Type B pancreatic cell (in vitro differentiated cells): ENCODE results near the gene COG3. TPM values are rescaled to one million over a fixed set of nuclear protein-coding genes. Genes with fewer than 3 reads are reported as not detected.
A peak's percentile ranks its signal among the peaks of the same experiment; 100 is the strongest.

ENCODE experiments used
- DNase-seq: peaks from one replicate; pipeline ENCODE4 v3.0.0; 2021; ENCODE audit warnings: mixed read lengths; ENCODE audit not compliant: unreplicated experiment; ENCODE audit errors: extremely low spot score
- H3K27ac Mint-ChIP-seq: 2 replicates; pipeline ENCODE4 v1.8.0; 2021; ENCODE audit warnings: mild to moderate bottlenecking, mixed read lengths
- H3K27me3 Mint-ChIP-seq: 2 replicates; pipeline ENCODE4 v1.8.0; 2021; ENCODE audit warnings: mixed read lengths
- H3K36me3 Mint-ChIP-seq: 2 replicates; pipeline ENCODE4 v1.8.0; 2021; ENCODE audit warnings: mixed read lengths
- H3K4me1 Mint-ChIP-seq: one replicate; pipeline ENCODE4 v1.8.0; 2021; ENCODE audit warnings: mixed read lengths; ENCODE audit not compliant: unreplicated experiment
- H3K4me3 Mint-ChIP-seq: 2 replicates; pipeline ENCODE4 v1.8.0; 2021; ENCODE audit warnings: mild to moderate bottlenecking, mixed read lengths
- H3K9me3 Mint-ChIP-seq: 2 replicates; pipeline ENCODE4 v1.8.0; 2021; ENCODE audit warnings: mixed read lengths
- total RNA-seq: library from RNA; stranded (reverse); gene quantifications from 2 replicates; pipeline ENCODE4 v1.2.1, GENCODE V29; 2021; ENCODE audit warnings: low replicate concordance
- TF ChIP-seq, protein P1 (sequence below): fragments of 200-600 bp; sonication (generic); conservative IDR thresholded peaks from 2 replicates; pipeline ENCODE4 v1.5.0; 2021; ENCODE audit warnings: antibody characterized with exemption, mild to moderate bottlenecking

Gene COG3
- total RNA-seq, 1 donor from 2014 or later = 30.4 TPM

DNA sequence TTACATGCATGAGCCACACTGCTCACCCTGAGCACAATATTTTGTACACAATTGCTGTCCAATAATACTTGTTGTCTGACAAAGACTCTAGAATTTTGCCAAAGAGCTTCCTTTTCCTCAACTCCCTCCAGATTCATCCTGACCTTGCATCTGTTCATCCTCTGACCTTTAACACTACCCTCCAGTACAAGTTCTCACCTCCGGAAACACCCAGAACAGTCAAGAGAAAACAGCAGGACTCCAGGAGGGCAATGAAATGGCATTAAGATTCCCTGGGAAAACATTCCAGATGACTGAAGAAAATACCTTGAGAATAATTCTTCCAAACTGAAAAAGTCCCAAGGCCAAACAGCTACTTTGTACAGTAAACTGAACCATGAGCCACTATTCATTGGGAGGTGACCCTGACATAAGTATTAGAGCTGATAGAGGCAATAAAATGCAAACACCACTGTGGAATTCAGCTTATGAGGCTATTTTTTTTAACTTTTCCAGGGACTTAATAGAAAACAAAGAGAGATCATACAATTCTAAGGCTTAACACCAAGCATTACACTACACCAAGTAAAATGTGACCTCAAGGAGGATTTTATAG lies 15.7 kb upstream of the COG3 start:
- peaks cover 16% of the 10 kb centered on the region for H3K4me1 Mint-ChIP-seq
- no peak for DNase-seq
- peaks cover 18% of the 10 kb centered on the region for H3K27me3 Mint-ChIP-seq
- H3K27ac Mint-ChIP-seq = no peak overlapping the region
- H3K9me3 Mint-ChIP-seq = no peaks in the 10 kb centered on the region
- H3K4me3 Mint-ChIP-seq = no peak overlapping the region
- TF ChIP-seq, protein P1, sequence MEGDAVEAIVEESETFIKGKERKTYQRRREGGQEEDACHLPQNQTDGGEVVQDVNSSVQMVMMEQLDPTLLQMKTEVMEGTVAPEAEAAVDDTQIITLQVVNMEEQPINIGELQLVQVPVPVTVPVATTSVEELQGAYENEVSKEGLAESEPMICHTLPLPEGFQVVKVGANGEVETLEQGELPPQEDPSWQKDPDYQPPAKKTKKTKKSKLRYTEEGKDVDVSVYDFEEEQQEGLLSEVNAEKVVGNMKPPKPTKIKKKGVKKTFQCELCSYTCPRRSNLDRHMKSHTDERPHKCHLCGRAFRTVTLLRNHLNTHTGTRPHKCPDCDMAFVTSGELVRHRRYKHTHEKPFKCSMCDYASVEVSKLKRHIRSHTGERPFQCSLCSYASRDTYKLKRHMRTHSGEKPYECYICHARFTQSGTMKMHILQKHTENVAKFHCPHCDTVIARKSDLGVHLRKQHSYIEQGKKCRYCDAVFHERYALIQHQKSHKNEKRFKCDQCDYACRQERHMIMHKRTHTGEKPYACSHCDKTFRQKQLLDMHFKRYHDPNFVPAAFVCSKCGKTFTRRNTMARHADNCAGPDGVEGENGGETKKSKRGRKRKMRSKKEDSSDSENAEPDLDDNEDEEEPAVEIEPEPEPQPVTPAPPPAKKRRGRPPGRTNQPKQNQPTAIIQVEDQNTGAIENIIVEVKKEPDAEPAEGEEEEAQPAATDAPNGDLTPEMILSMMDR = no peak
- H3K36me3 Mint-ChIP-seq = no peaks in the 10 kb centered on the region

DNA sequence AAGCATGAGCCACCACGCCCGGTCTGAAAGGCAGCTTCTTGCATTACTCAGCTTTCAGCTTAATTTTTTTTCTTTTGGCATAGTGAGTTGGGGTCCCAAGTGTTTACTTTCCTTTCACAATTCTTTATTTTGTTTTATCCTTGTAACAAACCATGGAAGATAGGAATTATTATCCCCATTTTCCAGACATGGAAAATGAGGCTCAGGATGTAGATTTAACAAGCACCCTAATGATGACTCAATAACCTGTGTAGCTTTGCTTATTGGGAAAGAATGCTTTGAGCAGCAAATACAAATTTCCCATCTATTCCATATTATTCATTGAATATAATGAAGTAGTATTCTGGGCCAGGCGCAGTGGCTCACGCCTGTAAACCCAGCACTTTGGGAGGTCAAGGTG lies 13.5 kb upstream of the COG3 start:
- H3K4me3 Mint-ChIP-seq = no peak overlapping the region
- TF ChIP-seq, protein P1 = no peak
- H3K4me1 Mint-ChIP-seq = peaks cover 16% of the 10 kb centered on the region
- H3K36me3 Mint-ChIP-seq = no peaks in the 10 kb centered on the region
- peaks cover 11% of the 10 kb centered on the region for H3K27me3 Mint-ChIP-seq
- H3K27ac Mint-ChIP-seq = no peak overlapping the region
- DNase-seq = no peak
- H3K9me3 Mint-ChIP-seq = no peaks in the 10 kb centered on the region

DNA sequence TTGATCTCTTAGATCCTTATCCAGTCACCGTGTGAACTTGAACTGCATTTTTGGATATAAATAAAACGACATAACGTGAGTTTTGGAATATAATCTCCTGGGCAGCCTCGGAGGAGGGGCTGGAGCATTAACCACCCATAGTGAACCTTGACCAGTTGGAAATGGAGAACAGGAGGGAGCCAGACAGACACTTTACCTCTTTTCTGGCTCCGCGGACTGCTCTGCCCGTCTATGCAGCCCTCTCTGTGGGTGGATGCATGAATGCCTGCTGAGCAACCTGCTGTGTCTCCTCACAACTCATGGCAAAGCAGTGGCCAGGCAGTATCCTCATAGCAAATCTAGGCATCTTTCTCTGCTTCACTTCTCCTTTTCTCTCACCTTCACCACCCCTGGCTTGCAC lies 10.5 kb upstream of the COG3 start:
- H3K27me3 Mint-ChIP-seq = peaks cover 5% of the 10 kb centered on the region
- no peak overlapping the region for H3K4me3 Mint-ChIP-seq
- H3K9me3 Mint-ChIP-seq = no peaks in the 10 kb centered on the region
- TF ChIP-seq, protein P1 = no peak
- H3K4me1 Mint-ChIP-seq = peaks cover 10% of the 10 kb centered on the region
- H3K27ac Mint-ChIP-seq = no peak overlapping the region
- H3K36me3 Mint-ChIP-seq = no peaks in the 10 kb centered on the region
- no peak for DNase-seq

DNA sequence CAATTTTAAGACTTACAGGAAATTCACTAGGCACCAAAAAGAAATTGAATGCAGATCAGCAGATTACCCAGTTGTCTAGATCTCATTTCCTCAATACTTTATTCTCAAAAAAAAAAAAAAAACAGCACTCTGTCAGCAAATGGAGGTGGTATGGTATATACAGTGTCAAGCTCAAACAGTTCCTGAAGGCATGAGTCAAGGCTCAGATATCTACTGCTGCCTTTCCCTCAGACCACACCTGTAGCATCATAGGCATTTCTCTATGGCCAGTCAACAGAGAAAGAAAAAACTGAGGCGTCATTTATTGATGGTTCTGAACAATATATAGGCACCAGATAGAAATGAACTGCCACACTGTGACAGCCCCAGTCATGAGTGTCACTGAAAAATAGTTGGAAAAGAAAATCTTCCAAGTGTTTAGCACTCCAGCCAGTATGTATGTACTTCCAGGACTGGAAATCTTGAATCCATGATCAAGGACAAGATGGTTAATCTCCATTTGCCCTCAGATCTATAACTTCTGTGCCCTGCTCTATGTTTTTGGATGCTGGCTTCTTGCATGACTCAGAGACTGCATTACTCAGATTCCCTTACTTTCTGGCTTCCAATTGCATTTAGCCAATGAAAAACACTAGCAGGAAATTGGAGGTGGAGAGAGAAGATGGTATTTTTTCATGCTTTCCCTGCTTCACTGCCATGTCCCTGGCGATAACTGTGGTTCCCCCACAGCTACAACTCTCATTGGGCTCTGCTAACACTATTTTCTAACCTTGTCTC lies 8.4 kb upstream of the COG3 start:
- TF ChIP-seq, protein P1 = no peak
- Mint-ChIP-seq H3K36me3 (no peaks in the 10 kb centered on the region), H3K4me3 (no peak overlapping the region), H3K9me3 (no peaks in the 10 kb centered on the region), H3K4me1 (peaks cover 6% of the 10 kb centered on the region), H3K27me3 (peaks cover 11% of the 10 kb centered on the region), H3K27ac (peak overlapping the region; percentile 88)
- DNase-seq = no peak

DNA sequence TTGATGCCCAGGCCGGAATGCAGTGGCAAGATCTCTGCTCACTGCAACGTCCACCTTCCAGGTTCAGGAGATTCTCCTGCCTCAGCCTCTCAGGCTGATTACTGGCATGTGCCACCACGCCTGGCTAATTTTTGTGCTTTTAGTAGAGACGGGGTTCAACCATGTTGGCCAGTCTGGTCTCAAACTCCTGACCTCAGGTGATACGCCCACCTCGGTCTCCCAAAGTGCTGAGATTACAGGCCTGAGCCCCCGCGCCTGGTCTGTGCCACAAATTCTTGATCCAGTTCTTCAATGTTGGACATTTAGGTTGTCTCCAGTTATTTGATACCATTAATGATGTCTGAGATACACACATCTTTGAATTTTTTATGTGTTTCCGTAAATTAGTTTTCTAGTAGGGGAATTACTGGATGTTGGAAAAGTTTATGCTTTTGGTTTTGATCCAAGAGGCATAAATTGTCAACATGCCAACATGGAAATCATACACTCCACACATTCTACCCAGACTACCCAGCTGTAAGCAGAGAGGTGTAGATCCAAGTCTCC lies 525 bp upstream of the COG3 start:
- no peak for DNase-seq
- Mint-ChIP-seq H3K27ac (peak overlapping the region; percentile 92), H3K9me3 (peaks cover 4% of the 10 kb centered on the region), H3K36me3 (peaks cover 9% of the 10 kb centered on the region), H3K27me3 (peaks cover 16% of the 10 kb centered on the region), H3K4me3 (peak overlapping the region; percentile 96), H3K4me1 (peaks cover 37% of the 10 kb centered on the region)
- TF ChIP-seq, protein P1 = peak; percentile 64
